Heart right ventricle (tissue), 16 donors: ENCODE results near the gene SH3GL3. TPM values are rescaled to one million over a fixed set of nuclear protein-coding genes. Genes with fewer than 3 reads are reported as not detected.
A peak's percentile ranks its signal among the peaks of the same experiment; 100 is the strongest.

Experiments used
- ATAC-seq, 8 donors: fragments of 200-7000 bp; cut with Tn5 transposase; one replicate each; pipeline ENCODE4 v1.9.1; 2020; ENCODE audit warnings: mild to moderate bottlenecking in 8 of 8, moderate library complexity in 8 of 8, moderate number of reproducible peaks in 1 of 8
- DNase-seq, 2 donors: peaks; one replicate each; pipeline ENCODE4 v3.0.0-alpha.2; 2020
- H3K27ac ChIP-seq, 10 donors: fragments of 200-600 bp; sonication (generic) in 2 of 10; one replicate each; pipeline versions ENCODE4 v1.5.0 to v1.8.0; 2020 to 2022; ENCODE audit warnings: mild to moderate bottlenecking in 3 of 10
- H3K27me3 ChIP-seq, 7 donors: fragments of 200-600 bp; one replicate each; pipeline ENCODE4 v1.8.0; 2021 to 2022; ENCODE audit warnings: mild to moderate bottlenecking in 2 of 7
- H3K36me3 ChIP-seq, 9 donors: fragments of 200-600 bp; sonication (generic) in 1 of 9; one replicate each; pipeline versions ENCODE4 v1.5.0 to v1.8.0; 2020 to 2022; ENCODE audit warnings: mild to moderate bottlenecking in 2 of 9
- H3K4me1 ChIP-seq, 9 donors: fragments of 200-600 bp; sonication (generic) in 1 of 9; one replicate each; pipeline versions ENCODE4 v1.5.0 to v1.8.0; 2020 to 2022; ENCODE audit warnings: mild to moderate bottlenecking in 4 of 9
- H3K4me3 ChIP-seq, 10 donors: fragments of 200-600 bp; sonication (generic) in 2 of 10; one replicate each; pipeline versions ENCODE4 v1.5.0 to v1.8.0; 2020 to 2022; ENCODE audit warnings: mild to moderate bottlenecking in 7 of 10, moderate library complexity in 2 of 10
- H3K9me3 ChIP-seq, 11 donors: fragments of 200-600 bp in 10 of 11; sonication (generic) in 2 of 11; one replicate each; pipeline versions ENCODE4 v1.5.0 to v1.8.0; 2013 to 2022; ENCODE audit warnings: mild to moderate bottlenecking in 2 of 11, control low read depth in 1 of 11, moderate library complexity in 1 of 11
- CTCF ChIP-seq, 9 donors: fragments of 200-600 bp; sonication (generic) in 2 of 9; IDR thresholded peaks; one replicate each; pipeline versions ENCODE4 v1.5.0 to v1.8.0; 2021 to 2022; ENCODE audit warnings: antibody characterized with exemption in 9 of 9, mild to moderate bottlenecking in 5 of 9, moderate library complexity in 1 of 9
- WGBS, 2 donors: extraction: QIAGEN DNeasy Blood & Tissue Kit; methylation state at CpG; one replicate each; pipeline ENCODE4 v1.1.7; 2013; ENCODE audit warnings: inconsistent platforms in 1 of 2; 5-methylcytosine and 5-hydroxymethylcytosine counted together
- intact Hi-C, 10 donors: fragments of 100-400 bp; cut with DNase I; formaldehyde crosslinking; loops; one replicate each; pipeline versions ENCODE4 v1.11.1 to v1.14.2; 2022
- polyA plus RNA-seq, 2 donors: library from polyadenylated mRNA; stranded (reverse); fragments of 200-250 nt; gene quantifications; one replicate each; pipeline ENCODE4 v1.2.3, GENCODE V29; 2013
- total RNA-seq, 10 donors: library from RNA; stranded (reverse); fragmentation: NEBNext Ultra II Directional in 3 of 10; extraction: Animal tissue kit (Norgen Biotek cat#: 25700) in 3 of 10; gene quantifications; one replicate each; pipeline versions ENCODE4 v1.2.1 to v1.2.4, GENCODE V29; 2021 to 2023
- donor health status: Arrhythmogenic right ventricular cardiomyopathy.
- donor health status: ischemic (EF 13 %, LVEDD 7.1; RV severe dilation, severe dysfunction).
- donor health status: healthy with polysubstance abuse.
- donor health status: DM: no; HTN: yes; CAD: no.
- donor health status: DM: no; HTN: no; CAD: no.
- donor health status: ischemic (EF 25% LVEDD 6.9; RV normal size, moderate dysfunction).
- donor health status: ischemic (EF 25% LVEDD 5.7; RV mildly dilated, moderate dysfunction).
- donor health status: healthy.
- donor health status: DM: yes; HTN: yes; CAD: no.
- donor health status: Ischemic cardiomyopathy.
- donor health status: ischemic (EF 35%, LVEDD 5.7; RV mildly dilated, moderate dysfunction).
- donor health status: nonischemic (EF 11% LVEDD 7.7; RV severe dilation, severe dysfunction).
- donor health status: DM: yes; HTN: yes; CAD: no.
- donor health status: PGD.
- donor health status: ischemic (EF 29% LVEDD 5.4; RV normal size, mild dysfunction).
- donor health status: nonischemic (EF 23%, LVEDD 6.1; RV moderate dilation, normal function).

Gene SH3GL3
- total and polyA plus RNA-seq, 12 donors = 0.13 to 0.17 TPM; not detected in 10

- peaks cover 0 to 36% (median 9%) of the 10 kb centered on the region in 7 donors for H3K27me3 ChIP-seq
- peak overlapping the region in 1 of 10 donors; percentile 38 for H3K4me3 ChIP-seq
- DNase-seq = no peak
- H3K27ac ChIP-seq = peak overlapping the region in 9 of 10 donors; percentile 31 to 89 (median 85)
- TF ChIP-seq CTCF (IDR thresholded peaks at IDR 0.05) = no peak
- intact Hi-C loops = loop anchor here in 3 of 10 donors (5.0 to 10.0 kb wide), 5 partner anchors 65 to 192 kb away; no protein-coding TSS in a partner anchor
- peaks cover 0 to 17% (median 0%) of the 10 kb centered on the region in 9 donors for H3K36me3 ChIP-seq
- WGBS, 2 donors = 80 to 84% methylated on average over 5 of the region's 5 CpGs
- ATAC-seq = no peak
- H3K4me1 ChIP-seq = peaks cover 5 to 45% (median 16%) of the 10 kb centered on the region in 9 donors
- H3K9me3 ChIP-seq = peaks cover 0 to 4% (median 0%) of the 10 kb centered on the region in 11 donors
Observed at GRCh38 chr15:83652626-83653204, 205.6 kb downstream of the SH3GL3 start.

DNA sequence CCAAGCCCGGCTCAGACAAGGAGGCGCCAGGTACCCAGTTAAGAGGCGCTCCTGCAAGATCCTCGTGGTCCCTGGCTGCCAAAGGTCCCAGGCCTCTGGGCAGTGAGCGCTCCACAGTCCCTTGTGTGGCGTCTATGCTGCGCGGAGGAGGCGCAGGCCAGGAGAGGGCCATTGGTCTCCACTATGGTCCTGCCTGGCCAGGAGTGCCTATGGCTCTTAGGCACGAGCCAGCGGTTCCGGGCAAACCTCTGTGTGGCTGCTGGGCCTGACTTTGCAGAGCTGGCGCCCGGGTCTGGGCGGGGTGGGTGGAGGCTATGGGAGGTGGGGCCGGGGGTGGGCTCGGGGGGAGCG lies 206.1 kb downstream of the SH3GL3 start:
- intact Hi-C loops = loop anchor here in 3 of 10 donors (5.0 to 10.0 kb wide), 5 partner anchors 66 to 192 kb away; no protein-coding TSS in a partner anchor
- no peak for TF ChIP-seq CTCF (IDR thresholded peaks at IDR 0.05)
- peak overlapping the region in 9 of 10 donors; percentile 31 to 89 (median 85) for H3K27ac ChIP-seq
- DNase-seq (no peak), ATAC-seq (peak in 1 of 8 donors; percentile 34)
- peaks cover 0 to 17% (median 0%) of the 10 kb centered on the region in 9 donors for H3K36me3 ChIP-seq
- H3K27me3 ChIP-seq = peaks cover 0 to 36% (median 9%) of the 10 kb centered on the region in 7 donors
- H3K4me1 ChIP-seq = peaks cover 7 to 50% (median 20%) of the 10 kb centered on the region in 9 donors
- H3K9me3 ChIP-seq = peaks cover 0 to 4% (median 0%) of the 10 kb centered on the region in 11 donors
- 27% methylated on average over 17 to 18 of the region's 18 CpGs for WGBS, 2 donors
- H3K4me3 ChIP-seq = peak overlapping the region in 9 of 10 donors; percentile 38 to 72 (median 62)

DNA sequence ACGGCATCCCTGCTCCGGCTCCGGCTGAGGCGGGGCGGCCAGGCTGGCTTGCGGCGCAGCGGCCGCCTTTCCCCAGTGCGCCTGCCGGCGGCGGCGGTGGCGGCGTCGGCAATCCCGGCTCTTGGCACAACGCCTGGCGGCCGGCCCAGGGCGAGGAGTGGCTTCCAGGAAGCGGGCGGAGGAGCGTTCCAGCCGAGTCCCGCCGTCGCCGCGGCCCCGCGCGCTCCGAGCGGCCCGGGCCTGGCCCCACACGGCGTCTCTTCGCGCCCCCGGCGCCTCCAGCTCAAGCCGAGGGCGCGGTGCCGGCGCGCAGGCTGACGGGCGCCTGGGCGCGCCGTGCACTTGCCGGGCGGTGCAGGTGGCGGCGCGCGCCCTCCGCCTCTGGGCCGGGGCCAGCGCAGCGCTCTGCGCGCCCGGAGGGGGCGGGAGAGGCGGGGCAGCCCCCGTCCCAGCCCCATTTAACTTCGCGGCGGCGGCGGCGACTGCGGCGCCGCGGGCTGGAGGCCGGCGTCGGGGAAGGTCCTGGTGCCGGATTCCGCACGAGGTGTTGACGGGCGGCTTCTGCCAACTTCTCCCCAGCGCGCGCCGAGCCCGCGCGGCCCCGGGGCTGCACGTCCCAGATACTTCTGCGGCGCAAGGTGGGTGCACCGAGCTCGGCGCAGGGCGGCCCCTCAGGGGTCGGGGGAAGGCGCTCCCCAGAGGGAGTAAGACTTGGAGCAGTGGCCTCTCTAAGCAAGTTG lies 206.7 kb downstream of the SH3GL3 start, which contains the start of gene ADAMTSL3:
TSS of gene ADAMTSL3 (plus strand) at position 485 of the 740 bp plus-strand sequence. CDS start 1,639 bp downstream, outside the sequence.
- peak within 1 kb of the TSS; percentile 56 to 89 (median 85) for H3K27ac ChIP-seq
- peaks cover 0 to 36% (median 9%) of the 10 kb centered on the region in 7 donors for H3K27me3 ChIP-seq
- peak in 3 of 9 donors; percentile 15 to 25 (median 24) for TF ChIP-seq CTCF (IDR thresholded peaks at IDR 0.05)
- 1% methylated on average over 85 to 105 of the region's 105 CpGs for WGBS, 2 donors
- H3K9me3 ChIP-seq = peaks cover 0 to 4% (median 0%) of the 10 kb centered on the region in 11 donors
- peak within 1 kb of the TSS; percentile 38 to 72 (median 60) for H3K4me3 ChIP-seq
- intact Hi-C loops = loop anchor here in 3 of 10 donors (5.0 to 10.0 kb wide), 5 partner anchors 67 to 191 kb away; no protein-coding TSS in a partner anchor
- peak; percentile 80 to 90 for DNase-seq
- H3K4me1 ChIP-seq = peaks cover 7 to 56% (median 20%) of the 10 kb centered on the region in 9 donors
- peaks cover 0 to 17% (median 0%) of the 10 kb centered on the region in 9 donors for H3K36me3 ChIP-seq
- peak; percentile 34 to 82 (median 64) for ATAC-seq
